Loucy (cell line): ENCODE measurements around the gene SIRT7.
A peak's percentile ranks its signal among the peaks of the same experiment; 100 is the strongest.

Experiments used
- H2AFZ ChIP-seq: fragments of 200-600 bp; sonication (generic); 2 replicates; pipeline ENCODE4 v1.6.0; 2016; ENCODE audit warnings: antibody characterized with exemption, mild to moderate bottlenecking, low read length, moderate library complexity
- H3F3A ChIP-seq: fragments of 200-600 bp; 2 replicates; pipeline ENCODE4 v1.6.0; 2016; ENCODE audit warnings: antibody characterized with exemption, low read depth, mild to moderate bottlenecking
- H3K27me3 ChIP-seq: fragments of 200-600 bp; sonication (generic); 2 replicates; pipeline ENCODE4 v1.6.1; 2014; ENCODE audit warnings: low read length, mild to moderate bottlenecking; ENCODE audit not compliant: insufficient read depth, poor library complexity, severe bottlenecking
- H3K36me3 ChIP-seq: fragments of 200-600 bp; sonication (generic); 2 replicates; pipeline ENCODE4 v1.6.1; 2016; ENCODE audit warnings: low read length; ENCODE audit not compliant: insufficient read depth
- H3K4me1 ChIP-seq: fragments of 200-600 bp; sonication (generic); 2 replicates; pipeline ENCODE4 v1.5.1; 2014; ENCODE audit warnings: low read length, mild to moderate bottlenecking; ENCODE audit not compliant: insufficient read depth, poor library complexity, severe bottlenecking
- H3K4me2 ChIP-seq: fragments of 200-600 bp; sonication (generic); 2 replicates; pipeline ENCODE4 v1.6.0; 2014; ENCODE audit warnings: antibody characterized with exemption, low read length, low read depth, mild to moderate bottlenecking; ENCODE audit not compliant: poor library complexity, severe bottlenecking
- H3K4me3 ChIP-seq: fragments of 200-600 bp; sonication (generic); 2 replicates; pipeline ENCODE4 v1.5.1; 2014; ENCODE audit warnings: low read length, mild to moderate bottlenecking, mixed read lengths; ENCODE audit not compliant: poor library complexity, severe bottlenecking
- H3K79me2 ChIP-seq: fragments of 200-600 bp; sonication (generic); 2 replicates; pipeline ENCODE4 v1.6.1; 2014; ENCODE audit warnings: low read length; ENCODE audit not compliant: insufficient read depth
- H3K9ac ChIP-seq: fragments of 200-600 bp; sonication (generic); 2 replicates; pipeline ENCODE4 v1.6.0; 2014; ENCODE audit warnings: mild to moderate bottlenecking, low read depth, low read length, moderate library complexity; ENCODE audit not compliant: poor library complexity, severe bottlenecking
- H3K9me2 ChIP-seq: fragments of 200-600 bp; sonication (generic); replicated peaks from 2 replicates; pipeline ENCODE4 v1.6.1; 2016; ENCODE audit warnings: low read depth, low read length, mixed read lengths
- H3K9me3 ChIP-seq: fragments of 200-600 bp; sonication (generic); 2 replicates; pipeline ENCODE4 v1.6.1; 2014; ENCODE audit warnings: mild to moderate bottlenecking, antibody characterized with exemption, low read length, low read depth; ENCODE audit not compliant: insufficient read depth
- H4K20me1 ChIP-seq: fragments of 200-600 bp; sonication (generic); 2 replicates; pipeline ENCODE4 v1.6.0; 2014; ENCODE audit warnings: antibody characterized with exemption, low read length, mild to moderate bottlenecking; ENCODE audit not compliant: insufficient read depth, poor library complexity, severe bottlenecking
- CTCF ChIP-seq: fragments of 200-600 bp; sonication (generic); conservative IDR thresholded peaks from 2 replicates; pipeline ENCODE4 v1.5.1; 2014; ENCODE audit warnings: mild to moderate bottlenecking, antibody characterized with exemption, low read length
- EZH2phosphoT487 ChIP-seq: fragments of 200-600 bp; IDR thresholded peaks from 2 replicates; pipeline ENCODE4 v1.6.1; 2018; ENCODE audit warnings: antibody characterized with exemption, mild to moderate bottlenecking, moderate library complexity, borderline replicate concordance

The SIRT7 gene

GRCh38 chr17:81898029-81898866 lies 19.7 kb downstream of the SIRT7 start:
- no peaks in the 10 kb centered on the region for H3K36me3 ChIP-seq
- H3K9ac ChIP-seq, result no peak overlapping the region
- H3K4me2 ChIP-seq, result no peak overlapping the region

GRCh38 chr17:81895400-81895799 lies 22.6 kb downstream of the SIRT7 start:
- Histone ChIP-seq H3K9me3 (no peaks in the 10 kb centered on the region), H3K4me3 (no peak overlapping the region), H3K9me2 (no peaks in the 10 kb centered on the region), H2AFZ (no peak overlapping the region), H3K79me2 (peaks cover 38% of the 10 kb centered on the region), H4K20me1 (peaks cover 7% of the 10 kb centered on the region), H3K27me3 (peaks cover 7% of the 10 kb centered on the region), H3K36me3 (no peaks in the 10 kb centered on the region), H3K4me1 (peaks cover 5% of the 10 kb centered on the region), H3F3A (peaks cover 6% of the 10 kb centered on the region), H3K9ac (no peak overlapping the region), H3K4me2 (no peak overlapping the region)
- TF ChIP-seq CTCF (no peak), EZH2phosphoT487 (no peak)

More at GRCh38 chr17:81898029-81898866, 19.7 kb downstream of the SIRT7 start:
- H3K9me3 ChIP-seq, result no peaks in the 10 kb centered on the region
- H4K20me1 ChIP-seq, result no peaks in the 10 kb centered on the region
- no peaks in the 10 kb centered on the region for H3K9me2 ChIP-seq
- H3K4me1 ChIP-seq, result no peaks in the 10 kb centered on the region
- no peaks in the 10 kb centered on the region; the same call in 1 of the 2 replicates for H3F3A ChIP-seq
- no peak overlapping the region for H3K4me3 ChIP-seq
- H2AFZ ChIP-seq, result no peak overlapping the region
- peaks cover 17% of the 10 kb centered on the region; the same call in 1 of the 2 replicates for H3K79me2 ChIP-seq
- TF ChIP-seq EZH2phosphoT487 (no peak), CTCF (no peak)
- no peaks in the 10 kb centered on the region for H3K27me3 ChIP-seq

- no peak overlapping the region for H2AFZ ChIP-seq
- H3K27me3 ChIP-seq, result peaks cover 8% of the 10 kb centered on the region
- peaks cover 36% of the 10 kb centered on the region for H3K36me3 ChIP-seq
- no peaks in the 10 kb centered on the region for H3K9me3 ChIP-seq
- H3K4me2 ChIP-seq, result no peak overlapping the region
- peaks cover 80% of the 10 kb centered on the region for H3K79me2 ChIP-seq
- peak overlapping the region; percentile 100 for H3K4me3 ChIP-seq
- peaks cover 6% of the 10 kb centered on the region for H3F3A ChIP-seq
- no peak for TF ChIP-seq EZH2phosphoT487
- H3K9ac ChIP-seq, result peak overlapping the region; percentile 100
- H3K4me1 ChIP-seq, result peaks cover 25% of the 10 kb centered on the region
- no peaks in the 10 kb centered on the region for H3K9me2 ChIP-seq
- peaks cover 44% of the 10 kb centered on the region for H4K20me1 ChIP-seq
Measured at GRCh38 chr17:81891303-81891552, 26.7 kb downstream of the SIRT7 start.
